Mesendoderm (in vitro differentiated cells): Measurements from ENCODE around the gene DIAPH3.
"Not testable (repeated sequence)": the region's sequence is repeated elsewhere in the genome, so short reads cannot be mapped to it uniquely, and the experiment has no call there.

Experiments
- DNase-seq: peaks from one replicate; pipeline ENCODE4 v3.0.0; 2013
- H2AK5ac ChIP-seq: 2 replicates; pipeline ENCODE4 v1.6.1; 2013; ENCODE audit warnings: low read length, inconsistent platforms
- H2BK120ac ChIP-seq: 2 replicates; pipeline ENCODE4 v1.6.1; 2013; ENCODE audit warnings: low read depth, mild to moderate bottlenecking, low read length, moderate library complexity, mixed read lengths
- H2BK15ac ChIP-seq: replicated peaks from 2 replicates; pipeline ENCODE4 v1.6.1; 2013; ENCODE audit warnings: low read depth, mild to moderate bottlenecking, moderate library complexity
- H2BK5ac ChIP-seq: 2 replicates; pipeline ENCODE4 v1.6.1; 2013; ENCODE audit warnings: low read length, inconsistent platforms
- H3K18ac ChIP-seq: 2 replicates; pipeline ENCODE4 v1.6.1; 2013; ENCODE audit warnings: mild to moderate bottlenecking, low read length, mixed read lengths
- H3K23ac ChIP-seq: one replicate; pipeline ENCODE4 v1.6.1; 2013; ENCODE audit warnings: low read length
- H3K27ac ChIP-seq: 2 replicates; pipeline ENCODE4 v1.5.1; 2013; ENCODE audit warnings: low read depth, mild to moderate bottlenecking, inconsistent platforms, low read length, moderate library complexity
- H3K27me3 ChIP-seq: 2 replicates; pipeline ENCODE4 v1.6.1; 2013; ENCODE audit warnings: low read length, control low read depth, mild to moderate bottlenecking, inconsistent platforms; ENCODE audit not compliant: insufficient read depth, poor library complexity
- H3K36me3 ChIP-seq: 2 replicates; pipeline ENCODE4 v1.6.1; 2013; ENCODE audit warnings: low read length, inconsistent platforms; ENCODE audit not compliant: control insufficient read depth, insufficient read depth
- H3K4ac ChIP-seq: one replicate; pipeline ENCODE4 v1.6.1; 2013; ENCODE audit warnings: low read depth, mild to moderate bottlenecking, low read length, moderate library complexity
- H3K4me1 ChIP-seq: 2 replicates; pipeline ENCODE4 v1.6.1; 2013; ENCODE audit warnings: low read depth, low read length, inconsistent platforms; ENCODE audit not compliant: control insufficient read depth
- H3K4me2 ChIP-seq: 2 replicates; pipeline ENCODE4 v1.6.1; 2013; ENCODE audit warnings: low read length
- H3K4me3 ChIP-seq: 2 replicates; pipeline ENCODE4 v1.5.1; 2013; ENCODE audit warnings: mild to moderate bottlenecking, low read length
- H3K56ac ChIP-seq: one replicate; pipeline ENCODE4 v1.6.1; 2013; ENCODE audit warnings: low read length
- H3K79me1 ChIP-seq: 2 replicates; pipeline ENCODE4 v1.6.1; 2013; ENCODE audit warnings: low read length, inconsistent platforms
- H3K79me2 ChIP-seq: 2 replicates; pipeline ENCODE4 v1.6.1; 2013; ENCODE audit warnings: mild to moderate bottlenecking, low read length; ENCODE audit not compliant: control insufficient read depth, insufficient read depth
- H3K9ac ChIP-seq: 2 replicates; pipeline ENCODE4 v1.6.1; 2013; ENCODE audit warnings: low read length, inconsistent platforms
- H4K5ac ChIP-seq: one replicate; pipeline ENCODE4 v1.6.1; 2013; ENCODE audit warnings: low read length
- H4K8ac ChIP-seq: one replicate; pipeline ENCODE4 v1.6.1; 2013; ENCODE audit warnings: low read depth, mild to moderate bottlenecking, control low read depth, low read length, moderate library complexity
- WGBS: extraction: QIAGEN DNeasy Blood & Tissue Kit; methylation state at CpG from one replicate; pipeline ENCODE4 v1.1.7; 2013; ENCODE audit warnings: low lambda C conversion rate, missing lambda C conversion rate; ENCODE audit not compliant: insufficient coverage; ENCODE audit errors: extremely low coverage; 5-methylcytosine and 5-hydroxymethylcytosine counted together

Gene DIAPH3

GRCh38 chr13:60048353-60048752 is 115.4 kb downstream of the DIAPH3 start:
- not testable (repeated sequence) for H3K79me2 ChIP-seq, H3K4me2 ChIP-seq

DNA sequence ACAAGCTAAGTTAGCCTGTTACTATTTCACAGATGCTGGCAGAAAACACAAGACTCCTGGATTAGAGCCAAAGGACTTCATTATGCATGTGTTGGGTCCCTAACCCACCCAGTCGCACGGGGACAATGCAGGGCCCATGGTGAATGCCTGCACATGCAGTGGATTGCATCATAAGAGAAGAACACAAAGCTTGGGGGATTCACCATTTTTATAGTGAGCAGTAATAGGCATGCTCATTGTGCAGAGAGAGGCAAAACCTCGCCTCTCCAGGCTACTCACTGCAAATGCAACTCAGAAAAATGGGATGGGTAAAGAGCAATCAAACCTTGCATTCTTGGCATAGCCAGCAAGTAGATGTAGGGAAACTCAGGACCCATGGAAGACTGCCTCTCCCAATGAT is 115.8 kb downstream of the DIAPH3 start:
- H2BK120ac ChIP-seq, result no peak overlapping the region
- no peaks in the 10 kb centered on the region for H3K27me3 ChIP-seq
- no peaks in the 10 kb centered on the region for H3K79me1 ChIP-seq
- no peaks in the 10 kb centered on the region for H3K4me1 ChIP-seq
- H3K4ac ChIP-seq, result no peak overlapping the region
- H2AK5ac ChIP-seq, result no peak overlapping the region
- no peaks in the 10 kb centered on the region for H3K36me3 ChIP-seq
- no peak overlapping the region for H3K4me2 ChIP-seq
- DNase-seq, result peak; percentile 52
- H2BK15ac ChIP-seq, result no peak overlapping the region
- no peak overlapping the region for H4K8ac ChIP-seq
- H3K4me3 ChIP-seq, result no peak overlapping the region
- no peak overlapping the region for H3K27ac ChIP-seq
- no peak overlapping the region for H2BK5ac ChIP-seq
- no CpG with 5 or more reads among the region's 3 CpGs for WGBS
- no peak overlapping the region for H3K23ac ChIP-seq
- no peaks in the 10 kb centered on the region for H3K79me2 ChIP-seq
- no peak overlapping the region for H3K9ac ChIP-seq
- no peak overlapping the region for H4K5ac ChIP-seq
- no peak overlapping the region for H3K56ac ChIP-seq
- no peak overlapping the region for H3K18ac ChIP-seq

More at GRCh38 chr13:60048353-60048752, 115.4 kb downstream of the DIAPH3 start:
- not testable (repeated sequence) for H2BK5ac ChIP-seq, H3K23ac ChIP-seq, H3K27me3 ChIP-seq, H3K9ac ChIP-seq, H3K4me3 ChIP-seq, H2AK5ac ChIP-seq, H3K36me3 ChIP-seq, DNase-seq, H3K27ac ChIP-seq, H2BK15ac ChIP-seq, H3K56ac ChIP-seq, H2BK120ac ChIP-seq, H4K8ac ChIP-seq, H3K4ac ChIP-seq, H3K4me1 ChIP-seq, H3K79me1 ChIP-seq, H4K5ac ChIP-seq, H3K18ac ChIP-seq

DNA sequence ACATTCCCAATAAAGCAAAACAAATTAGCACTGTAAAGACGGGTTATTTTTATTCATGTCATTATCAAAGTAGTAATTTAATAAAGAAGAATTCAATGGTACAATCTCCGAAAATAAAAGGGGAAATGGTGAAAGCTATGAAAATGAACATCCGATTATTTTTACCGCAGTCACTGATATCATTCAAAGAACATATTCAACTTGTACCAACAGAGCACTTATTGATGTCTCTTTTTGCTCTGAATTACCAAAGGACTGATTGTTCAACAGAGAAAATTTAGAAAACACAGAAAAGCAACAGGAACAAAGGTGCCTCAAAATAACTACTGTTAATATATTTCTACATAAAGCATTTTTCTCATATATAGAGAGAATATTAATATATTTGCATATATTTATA is 119.4 kb downstream of the DIAPH3 start:
- H3K9ac ChIP-seq, result no peak overlapping the region
- no CpG with 5 or more reads among the region's 4 CpGs for WGBS
- no peaks in the 10 kb centered on the region for H3K36me3 ChIP-seq
- no peak overlapping the region for H4K5ac ChIP-seq
- no peak overlapping the region for H3K18ac ChIP-seq
- H2BK15ac ChIP-seq, result no peak overlapping the region
- no peak for DNase-seq
- H3K4me2 ChIP-seq, result no peak overlapping the region
- H2BK5ac ChIP-seq, result no peak overlapping the region
- no peak overlapping the region for H3K56ac ChIP-seq
- no peak overlapping the region for H3K27ac ChIP-seq
- no peak overlapping the region for H2AK5ac ChIP-seq
- H3K4me3 ChIP-seq, result no peak overlapping the region
- no peaks in the 10 kb centered on the region for H3K27me3 ChIP-seq
- H3K4ac ChIP-seq, result no peak overlapping the region
- no peak overlapping the region for H3K23ac ChIP-seq
- H2BK120ac ChIP-seq, result no peak overlapping the region
- H3K79me2 ChIP-seq, result no peaks in the 10 kb centered on the region
- no peaks in the 10 kb centered on the region for H3K4me1 ChIP-seq
- no peaks in the 10 kb centered on the region for H3K79me1 ChIP-seq
- no peak overlapping the region for H4K8ac ChIP-seq

GRCh38 chr13:60043262-60043661 is 120.5 kb downstream of the DIAPH3 start:
- no peak for DNase-seq
- no CpG with 5 or more reads among the region's 2 CpGs for WGBS
- H4K8ac ChIP-seq, result no peak overlapping the region
- no peaks in the 10 kb centered on the region for H3K4me1 ChIP-seq
- H3K27ac ChIP-seq, result no peak overlapping the region
- no peaks in the 10 kb centered on the region for H3K36me3 ChIP-seq
- H2BK15ac ChIP-seq, result no peak overlapping the region
- H3K4ac ChIP-seq, result no peak overlapping the region
- no peaks in the 10 kb centered on the region for H3K79me1 ChIP-seq
- no peaks in the 10 kb centered on the region for H3K79me2 ChIP-seq
- H3K4me2 ChIP-seq, result no peak overlapping the region
- H2BK120ac ChIP-seq, result no peak overlapping the region
- no peak overlapping the region for H3K23ac ChIP-seq
- no peak overlapping the region for H4K5ac ChIP-seq
- no peak overlapping the region for H3K9ac ChIP-seq
- no peak overlapping the region for H3K4me3 ChIP-seq
- H3K18ac ChIP-seq, result no peak overlapping the region
- H2AK5ac ChIP-seq, result no peak overlapping the region
- H2BK5ac ChIP-seq, result no peak overlapping the region
- H3K27me3 ChIP-seq, result no peaks in the 10 kb centered on the region
- H3K56ac ChIP-seq, result no peak overlapping the region

DNA sequence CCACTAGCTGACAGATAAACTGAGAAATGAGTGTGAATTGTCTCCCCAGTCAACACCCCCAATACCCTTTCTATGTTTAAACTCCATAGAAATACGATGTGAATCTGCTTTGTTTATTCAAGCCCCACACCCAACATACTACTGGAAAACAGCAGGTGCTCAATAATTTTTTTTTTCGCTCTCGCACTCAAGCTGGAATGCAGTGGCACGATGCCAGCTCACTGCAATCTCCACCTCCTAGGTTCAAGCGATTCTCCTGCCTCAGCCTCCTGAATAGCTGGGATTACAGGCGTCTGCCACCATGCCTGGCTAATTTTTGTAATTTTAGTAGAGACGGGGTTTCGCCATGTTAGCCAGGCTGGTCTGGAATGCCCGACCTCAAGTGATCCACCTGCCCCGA is 123.1 kb downstream of the DIAPH3 start:
- not testable (repeated sequence) for H3K18ac ChIP-seq, H3K79me1 ChIP-seq, H3K36me3 ChIP-seq, H2BK5ac ChIP-seq, H3K4me3 ChIP-seq, H2BK120ac ChIP-seq, H3K56ac ChIP-seq, H2AK5ac ChIP-seq, H3K4me1 ChIP-seq, H3K4ac ChIP-seq, H4K8ac ChIP-seq, H3K79me2 ChIP-seq, H3K9ac ChIP-seq, H4K5ac ChIP-seq, H3K27ac ChIP-seq, DNase-seq, H3K27me3 ChIP-seq, H3K23ac ChIP-seq, H3K4me2 ChIP-seq, H2BK15ac ChIP-seq
- no CpG with 5 or more reads among the region's 10 CpGs for WGBS

GRCh38 chr13:60035874-60036273 is 127.9 kb downstream of the DIAPH3 start:
- H3K56ac ChIP-seq, result no peak overlapping the region
- no peak overlapping the region for H3K4ac ChIP-seq
- H3K9ac ChIP-seq, result no peak overlapping the region
- no peak overlapping the region for H2BK120ac ChIP-seq
- WGBS, result no CpG with 5 or more reads among the region's 1 CpG
- no peak overlapping the region for H2BK15ac ChIP-seq
- H3K79me2 ChIP-seq, result no peaks in the 10 kb centered on the region
- peaks cover 4% of the 10 kb centered on the region for H3K79me1 ChIP-seq
- H3K4me3 ChIP-seq, result no peak overlapping the region
- no peaks in the 10 kb centered on the region for H3K36me3 ChIP-seq
- H3K4me2 ChIP-seq, result no peak overlapping the region
- no peak overlapping the region for H3K18ac ChIP-seq
- H3K27ac ChIP-seq, result no peak overlapping the region
- H3K23ac ChIP-seq, result no peak overlapping the region
- DNase-seq, result no peak
- no peak overlapping the region for H4K5ac ChIP-seq
- no peaks in the 10 kb centered on the region for H3K4me1 ChIP-seq
- H2BK5ac ChIP-seq, result no peak overlapping the region
- no peak overlapping the region for H2AK5ac ChIP-seq
- H3K27me3 ChIP-seq, result no peaks in the 10 kb centered on the region
- H4K8ac ChIP-seq, result no peak overlapping the region
